Stimulated activated CD8-positive, alpha-beta memory T cell treated with anti-CD3 and anti-CD28 coated beads, Interleukin-7, amount 100 ng/mL, for 24 hours (primary cell): ENCODE measurements around the gene CFAP45.
"Not testable (repeated sequence)": the region's sequence is repeated elsewhere in the genome, so short reads cannot be mapped to it uniquely, and the experiment has no call there.

Experiments used
- DNase-seq: peaks from one replicate; pipeline ENCODE4 v3.0.0-alpha.2; 2020; ENCODE audit warnings: low read depth

Gene CFAP45

DNA sequence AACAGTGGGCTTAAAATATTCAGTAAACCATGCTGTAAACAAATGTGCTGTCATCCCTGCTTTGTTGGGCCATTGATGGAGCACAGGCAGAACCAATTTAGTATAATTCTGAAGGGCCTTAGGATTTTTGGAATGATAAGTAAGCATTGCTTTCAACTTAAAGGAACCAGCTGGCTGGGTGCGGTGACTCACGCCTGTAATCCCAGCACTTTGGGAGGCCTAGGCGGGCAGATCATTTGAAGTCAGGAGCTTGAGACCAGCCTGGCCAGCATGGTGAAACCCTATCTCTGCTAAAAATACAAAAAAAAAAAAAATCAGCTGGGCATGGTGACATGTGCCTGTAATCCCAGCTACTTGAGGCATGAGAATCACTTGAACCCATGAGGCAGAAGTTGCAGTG, 4.1 kb upstream of the CFAP45 start:
- DNase-seq = not testable (repeated sequence)

DNA sequence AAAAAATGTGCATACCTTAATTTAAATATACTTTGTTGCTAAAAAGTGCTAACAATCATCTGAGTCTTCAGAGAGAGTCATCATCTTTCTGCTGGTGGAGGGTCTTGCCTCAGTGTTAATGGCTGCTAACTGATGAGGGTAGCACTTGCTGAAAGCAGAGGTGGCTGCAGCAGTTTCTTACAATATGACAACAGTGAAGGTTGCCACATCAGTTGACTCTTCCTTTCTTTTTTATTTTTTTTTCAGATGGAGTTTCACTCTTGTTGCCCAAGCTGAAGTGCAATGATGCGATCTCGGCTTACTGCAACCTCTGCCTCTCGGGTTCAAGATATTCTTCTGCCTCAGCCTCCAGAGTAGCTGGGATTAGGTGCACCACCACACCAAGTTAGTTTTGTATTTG, 2.6 kb upstream of the CFAP45 start:
- no peak for DNase-seq

DNA sequence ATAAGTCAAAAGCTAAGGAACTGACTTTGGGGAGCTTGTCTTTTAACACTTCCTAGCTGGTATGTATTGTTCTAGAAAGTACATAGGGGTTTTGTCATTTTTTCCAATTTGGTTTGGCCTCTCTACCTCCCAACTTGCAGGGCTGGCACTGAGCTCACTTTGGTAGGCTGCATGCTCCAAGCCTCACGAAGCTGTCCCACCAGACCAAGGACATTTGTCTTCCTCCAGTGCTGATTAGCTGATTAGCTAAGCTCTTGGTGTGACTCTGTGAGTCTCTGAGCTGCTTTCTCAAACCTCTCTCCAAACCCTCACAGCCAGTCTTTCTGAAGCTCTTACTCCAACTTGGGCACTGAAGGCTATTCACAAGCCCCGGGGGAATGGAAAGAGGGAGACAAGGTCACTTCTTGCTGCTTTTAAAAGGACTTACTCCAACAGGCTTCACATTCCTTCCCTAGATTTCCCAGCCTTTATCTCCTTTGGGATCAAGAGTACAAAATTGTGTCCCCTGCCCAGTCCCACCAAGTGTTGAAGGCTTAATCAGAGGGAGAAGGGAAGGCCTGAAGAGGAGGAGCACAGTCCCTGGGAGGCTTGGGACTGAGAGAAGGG, 893 bp upstream of the CFAP45 start:
- DNase-seq = no peak

DNA sequence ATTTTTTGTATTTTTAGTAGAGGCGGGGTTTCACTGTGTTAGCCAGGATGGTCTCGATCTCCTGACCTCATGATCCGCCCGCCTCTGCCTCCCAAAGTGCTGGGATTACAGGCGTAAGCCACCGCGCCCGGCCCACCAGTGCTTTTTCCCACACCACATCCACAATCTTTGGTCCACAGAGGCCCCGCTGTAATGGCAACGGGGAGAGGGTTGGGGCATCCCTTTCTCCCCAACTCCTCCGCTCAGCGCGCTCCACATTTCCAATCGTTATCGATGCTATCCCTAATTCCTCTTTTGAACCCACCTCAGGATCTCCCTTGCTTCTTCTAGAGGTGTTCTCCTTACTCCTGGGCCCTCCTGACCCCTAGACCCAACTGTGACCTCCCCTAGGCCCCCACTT, 331 bp downstream of the CFAP45 start:
- not testable (repeated sequence) for DNase-seq

DNA sequence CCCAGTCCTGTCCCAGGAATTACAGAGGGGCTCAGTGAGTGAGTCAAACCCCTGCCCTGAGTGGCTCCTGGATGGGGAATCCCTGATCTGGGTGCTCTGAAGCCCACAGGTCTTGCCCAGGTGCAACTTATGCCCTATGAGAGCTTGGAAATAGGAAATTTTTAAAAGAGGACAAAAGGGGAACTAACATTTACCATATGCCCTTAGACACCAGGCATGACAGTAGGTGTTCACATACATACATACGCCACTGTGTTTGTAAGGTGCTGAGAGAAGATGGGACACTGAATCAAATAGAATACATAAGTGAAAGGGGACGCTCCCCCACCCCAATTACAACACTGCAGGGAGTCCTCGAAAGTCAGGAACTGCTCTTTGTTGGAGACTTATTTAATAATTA, 1.4 kb downstream of the CFAP45 start:
- no peak for DNase-seq

DNA sequence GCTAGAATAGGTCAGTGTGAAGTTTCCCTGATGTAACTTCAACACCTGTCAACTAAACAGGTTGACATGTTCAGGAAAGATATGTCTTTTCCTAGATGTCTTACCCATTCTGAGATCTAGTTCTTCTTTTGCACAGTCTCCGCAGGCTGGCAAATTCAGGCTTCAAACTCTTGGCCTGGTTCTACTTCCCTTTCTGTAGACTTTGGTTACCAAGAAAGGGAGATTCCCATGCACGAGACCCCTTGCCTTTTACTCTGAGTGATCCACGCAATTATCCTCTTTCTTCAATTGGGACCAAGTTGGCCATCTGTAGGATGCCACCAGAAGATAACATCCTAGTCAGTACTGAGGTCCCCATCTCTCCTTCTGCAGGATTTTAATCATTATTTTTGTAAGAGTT, 2.0 kb downstream of the CFAP45 start:
- DNase-seq = no peak

DNA sequence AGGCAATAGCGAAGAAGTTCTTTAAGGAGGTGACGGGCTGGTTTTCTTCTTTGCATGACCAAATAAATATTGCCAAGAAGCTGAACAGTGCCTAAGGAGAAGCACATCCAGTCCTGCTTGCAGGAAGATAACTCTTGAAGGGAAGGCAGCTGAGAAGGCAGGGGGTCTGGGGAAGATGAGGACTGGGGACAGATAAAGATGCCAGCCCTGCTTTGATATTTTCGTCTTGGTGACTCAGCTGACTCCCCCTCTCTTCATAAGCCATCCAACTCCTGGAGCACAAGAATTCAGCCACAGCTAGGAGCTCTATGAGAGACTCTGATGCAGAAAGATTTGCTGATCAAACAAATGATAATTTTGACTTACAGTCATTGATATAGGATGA, 3.4 kb downstream of the CFAP45 start:
- DNase-seq = no peak

DNA sequence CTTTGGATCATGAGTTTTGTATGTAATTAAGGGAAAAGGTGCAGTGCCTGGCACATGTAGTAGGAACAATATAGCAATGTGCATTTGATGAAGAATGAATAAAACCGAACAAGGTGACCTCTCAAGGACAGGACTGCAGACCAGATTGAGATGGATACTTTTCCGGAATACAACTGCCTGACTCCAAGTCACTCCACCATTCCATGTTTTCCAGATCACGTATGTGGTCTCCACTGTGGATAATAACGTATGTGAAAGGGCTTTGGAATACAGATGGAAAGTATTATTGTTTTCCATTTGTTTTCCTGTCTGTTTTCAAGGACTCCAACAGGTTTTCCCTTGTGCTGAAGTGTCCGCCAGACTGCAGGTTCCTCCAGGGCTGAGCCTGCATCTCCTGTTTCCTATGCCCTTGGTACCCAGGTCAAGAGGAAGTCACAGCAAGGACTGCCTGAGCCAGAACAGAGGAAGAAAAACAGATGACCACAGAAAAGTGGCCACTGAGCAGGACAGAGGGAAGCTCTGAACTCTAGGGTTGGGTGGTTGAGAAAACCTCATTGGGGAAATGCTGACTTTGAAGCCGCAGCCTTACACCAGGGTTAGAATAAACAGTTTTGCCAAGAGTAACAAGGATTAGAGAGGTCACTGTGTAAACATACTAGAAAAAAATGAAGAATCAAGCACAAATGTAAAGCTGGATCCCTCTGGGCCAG, 4.0 kb downstream of the CFAP45 start:
- DNase-seq = no peak

DNA sequence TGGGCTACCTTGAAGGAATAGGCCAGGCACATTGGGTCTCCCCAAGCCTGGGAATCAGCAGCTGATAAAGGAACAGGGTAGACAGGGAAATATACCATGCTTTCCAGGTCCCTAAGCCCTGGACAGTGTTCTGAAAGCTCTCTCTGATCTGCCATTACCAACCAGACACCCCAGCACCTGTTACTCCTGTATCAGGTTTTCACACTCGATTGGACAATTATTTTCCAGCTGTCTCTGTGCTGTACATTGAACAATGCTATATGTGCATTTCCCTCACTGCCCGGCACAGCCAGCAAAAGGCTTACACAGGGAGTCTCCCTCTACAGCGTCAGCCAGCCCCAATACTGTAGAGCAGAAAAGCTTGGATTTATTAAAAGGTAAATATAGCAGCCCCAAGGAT, 4.7 kb downstream of the CFAP45 start:
- no peak for DNase-seq

DNA sequence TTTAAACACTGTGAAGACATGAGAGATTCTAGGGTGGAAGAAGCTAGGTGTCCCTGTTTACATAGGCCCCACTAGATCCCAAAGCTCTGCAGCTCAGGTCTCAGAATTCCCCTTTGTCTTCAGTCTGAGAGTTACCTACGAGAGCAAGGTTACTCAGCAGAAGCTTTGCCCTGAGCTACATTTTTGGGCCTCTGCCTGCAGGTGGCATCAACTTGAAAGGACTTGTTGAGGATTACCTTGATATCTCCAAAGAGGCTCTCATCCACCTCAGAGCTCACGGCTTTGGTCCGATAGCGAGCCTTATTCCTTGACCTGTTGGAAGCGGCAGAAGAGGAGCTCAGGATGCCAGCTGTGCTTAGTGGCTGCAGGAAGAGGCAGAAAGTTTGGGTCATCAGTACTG, 7.0 kb downstream of the CFAP45 start:
- no peak for DNase-seq

DNA sequence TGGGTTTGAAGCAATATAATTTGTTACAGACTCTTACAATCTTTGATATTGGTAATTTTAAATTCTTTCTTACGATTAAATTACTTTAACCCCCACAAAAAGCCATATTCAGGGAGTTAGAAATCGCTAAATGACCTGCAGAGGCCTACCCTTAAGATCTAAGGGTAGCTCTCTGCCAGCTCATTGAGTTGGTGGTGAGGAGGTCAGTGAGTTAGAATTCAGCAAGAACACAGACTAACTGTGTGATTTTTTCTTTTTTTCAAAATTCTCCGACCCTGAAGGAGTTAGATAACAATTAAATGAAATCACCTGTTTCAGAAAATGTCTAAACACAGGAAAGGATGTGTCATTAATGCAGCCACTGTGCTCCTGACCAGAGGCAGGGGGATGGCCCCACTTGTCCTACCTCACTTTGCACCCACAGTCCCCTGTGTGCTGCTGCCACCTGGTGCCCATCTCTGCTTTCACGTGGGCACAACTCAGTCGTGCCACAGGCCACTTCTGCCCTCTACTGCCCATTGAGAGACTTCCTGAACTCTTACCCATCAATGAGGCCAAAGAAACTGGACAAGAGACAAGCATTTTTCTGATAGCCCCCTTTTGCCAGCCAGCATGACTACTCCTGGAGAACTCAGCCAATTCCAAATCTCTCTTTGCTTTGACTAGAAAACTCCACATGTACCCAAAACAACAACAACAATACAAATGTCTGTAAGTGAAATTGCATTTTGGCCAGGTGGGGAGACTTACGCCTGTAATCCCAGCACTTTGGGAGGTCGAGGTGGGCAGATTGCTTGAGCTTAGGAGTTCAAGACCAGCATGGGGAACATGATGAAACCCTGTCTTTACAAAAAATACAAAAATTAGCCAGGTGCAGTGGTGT, 8.4 kb downstream of the CFAP45 start:
- peak; percentile 55 for DNase-seq

DNA sequence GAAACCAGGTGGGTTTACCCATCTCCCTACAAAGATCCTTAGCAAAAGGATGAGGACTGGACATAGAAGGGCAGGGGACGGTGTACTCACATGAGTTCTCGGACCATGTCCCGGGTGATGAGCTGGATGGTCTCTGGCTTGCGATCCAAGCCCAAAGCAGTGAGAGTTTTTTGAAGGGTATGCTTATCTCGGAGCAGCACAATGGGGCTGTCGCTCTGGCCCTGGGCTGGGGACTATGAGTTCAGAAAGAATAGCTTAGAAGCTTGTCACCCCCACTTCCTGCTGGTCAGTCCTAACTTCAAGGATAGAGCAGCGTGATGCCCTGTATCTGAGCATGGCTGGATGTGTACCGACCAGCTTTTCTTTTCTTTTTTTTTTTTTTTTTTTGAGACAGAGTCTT, 9.6 kb downstream of the CFAP45 start:
- no peak for DNase-seq

DNA sequence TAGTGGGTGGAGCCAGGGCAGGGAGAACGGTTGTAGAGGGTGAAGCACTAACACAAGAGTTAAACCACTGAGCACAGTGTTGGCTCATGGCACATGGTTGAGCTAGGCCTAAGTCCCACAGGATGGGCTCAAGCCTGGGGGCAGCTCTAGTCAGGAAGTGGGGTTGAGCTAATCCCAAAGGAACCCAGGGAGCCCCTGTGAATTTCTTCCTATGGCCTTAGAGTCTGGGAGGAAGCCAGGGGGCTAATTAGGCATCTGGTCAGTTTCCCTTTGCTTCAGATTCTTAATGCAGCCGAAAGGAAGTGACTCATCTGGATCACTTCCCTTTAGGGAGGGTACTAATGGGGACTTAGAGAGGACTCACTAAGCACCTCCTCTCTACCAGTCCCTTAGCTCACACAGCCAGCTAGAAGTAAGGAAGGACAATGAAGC, 10.1 kb downstream of the CFAP45 start:
- DNase-seq = no peak

DNA sequence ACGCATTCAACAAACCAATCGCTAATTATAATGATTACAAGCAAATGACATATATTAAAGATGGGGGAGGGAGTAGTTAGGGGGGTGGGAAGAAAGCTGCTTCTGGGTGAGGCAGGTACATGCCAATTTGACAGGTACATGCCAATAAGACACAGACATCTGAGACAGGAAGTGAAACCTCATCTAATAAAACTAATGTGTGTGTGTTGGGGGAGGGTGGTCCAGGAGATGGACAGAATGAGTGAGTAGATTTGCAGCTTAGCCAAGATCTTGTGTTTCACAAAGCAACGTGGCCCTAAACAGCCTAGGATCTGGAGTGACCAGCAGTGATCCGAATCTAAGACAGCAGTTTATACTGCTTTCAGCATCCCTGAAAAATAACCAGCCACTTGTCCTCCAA, 10.8 kb downstream of the CFAP45 start:
- DNase-seq = no peak

DNA sequence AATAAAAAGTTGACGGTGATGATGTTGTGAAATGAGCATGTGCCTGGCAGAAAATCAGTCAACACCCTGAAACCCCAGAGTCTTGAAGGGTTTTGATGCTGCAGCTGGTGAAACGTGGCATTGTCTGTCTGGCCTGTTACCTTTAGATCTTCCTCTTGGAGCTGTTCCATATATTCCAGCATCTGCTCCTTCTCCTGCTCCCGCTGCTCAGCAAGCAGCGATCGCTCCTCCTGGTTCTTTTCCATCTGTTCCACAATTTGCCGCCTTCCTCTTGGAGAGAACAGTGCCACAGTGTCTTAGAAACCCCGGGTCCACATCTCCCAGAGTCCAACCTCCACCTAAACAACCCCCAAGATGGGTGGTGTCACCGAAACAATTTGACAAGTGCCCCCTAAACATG, 15.7 kb downstream of the CFAP45 start:
- no peak for DNase-seq

DNA sequence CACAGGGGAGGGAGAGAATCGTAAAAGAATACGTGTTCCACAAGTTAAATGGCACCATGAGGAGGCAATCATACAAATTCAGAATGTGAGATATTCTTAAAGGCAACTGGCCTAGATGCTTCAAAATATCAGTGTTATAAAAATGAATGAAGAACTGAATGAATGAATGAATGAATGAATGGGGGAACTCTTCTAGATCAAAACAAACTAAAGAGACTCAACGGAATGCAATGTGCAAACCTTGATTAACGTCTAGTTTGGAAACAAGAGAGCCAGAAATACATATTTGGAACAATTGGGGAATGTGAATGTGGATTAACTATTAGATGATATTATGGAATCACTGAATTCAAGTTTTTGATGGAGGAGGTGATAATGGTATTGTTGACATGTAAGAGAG, 16.8 kb downstream of the CFAP45 start:
- no peak for DNase-seq

DNA sequence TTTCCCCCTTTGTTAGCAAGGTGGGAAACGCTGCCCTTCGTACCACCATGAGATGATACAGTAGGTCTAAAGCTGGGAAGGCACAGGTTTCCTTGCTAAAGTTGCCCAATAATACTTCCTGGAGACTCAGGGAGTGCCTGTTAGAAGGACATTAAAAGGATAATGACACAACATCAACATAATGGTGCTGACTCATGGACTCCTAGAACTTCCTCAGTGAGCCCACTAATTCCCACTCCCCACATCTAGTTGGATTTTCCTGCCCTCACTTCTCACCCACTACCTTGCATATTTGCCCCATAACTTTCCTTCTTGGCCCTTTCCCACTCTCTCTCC, 17.5 kb downstream of the CFAP45 start:
- no peak for DNase-seq

DNA sequence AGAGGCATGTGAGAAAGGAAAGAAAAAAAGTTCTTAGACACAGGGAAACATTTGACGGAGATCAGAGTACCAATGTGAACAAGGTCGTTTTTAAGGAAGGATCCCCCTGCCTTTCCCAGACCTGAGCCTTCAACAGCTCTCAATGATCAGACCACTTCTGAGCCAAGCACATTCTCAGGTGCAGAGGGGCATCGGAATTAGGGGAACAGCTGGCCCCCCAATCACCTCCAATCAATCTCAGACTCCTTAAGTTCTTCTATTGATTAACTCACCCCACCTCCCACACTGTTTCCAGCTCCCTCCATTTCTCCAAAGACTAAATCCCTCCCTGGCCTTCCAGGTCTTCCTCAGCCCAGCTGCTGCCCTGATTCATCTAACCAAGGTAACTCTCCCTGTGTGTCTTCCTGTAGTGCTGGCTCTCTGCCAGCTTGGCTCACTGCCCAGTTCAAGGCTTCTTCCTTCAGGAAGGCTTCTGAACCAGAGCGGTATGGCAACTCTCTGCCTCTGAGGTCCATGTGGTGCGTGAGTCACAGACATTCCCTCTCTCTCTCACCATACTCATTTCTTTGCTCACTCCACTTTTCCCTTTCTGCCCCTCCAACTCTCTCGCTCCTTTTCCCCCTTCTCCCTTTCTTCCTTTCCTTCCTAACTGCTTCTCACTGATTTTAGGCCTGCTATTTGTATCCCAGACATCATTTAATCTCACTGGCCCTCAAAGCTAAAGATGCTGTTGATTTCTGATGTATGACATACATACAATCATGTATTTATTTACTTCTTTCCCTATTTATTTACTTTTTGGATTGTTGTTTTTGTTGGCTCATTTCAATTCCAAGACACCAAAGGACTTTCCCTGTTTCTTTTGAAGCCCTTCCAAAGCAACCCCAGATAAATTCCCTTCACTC, 18.1 kb downstream of the CFAP45 start:
- no peak for DNase-seq

DNA sequence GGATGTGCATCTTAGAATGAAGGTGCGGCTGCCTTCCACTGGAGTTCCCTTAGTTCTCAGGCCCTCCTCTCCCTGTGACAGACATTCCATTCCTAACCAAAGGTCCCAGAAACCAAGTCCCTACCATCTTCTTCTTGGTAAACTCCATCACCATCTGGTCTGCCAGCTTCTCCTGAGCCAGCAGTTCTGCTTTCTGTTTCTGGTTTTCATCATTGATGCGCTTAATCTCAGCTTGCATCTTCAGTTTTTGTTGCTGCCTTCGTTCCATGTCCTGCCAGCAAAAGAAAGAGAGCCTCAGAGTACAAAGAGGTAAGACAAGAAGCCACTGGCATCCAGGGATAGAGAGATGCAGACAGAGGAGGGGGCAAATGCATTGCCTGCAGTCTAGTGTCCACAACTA, 19.5 kb downstream of the CFAP45 start:
- no peak for DNase-seq

DNA sequence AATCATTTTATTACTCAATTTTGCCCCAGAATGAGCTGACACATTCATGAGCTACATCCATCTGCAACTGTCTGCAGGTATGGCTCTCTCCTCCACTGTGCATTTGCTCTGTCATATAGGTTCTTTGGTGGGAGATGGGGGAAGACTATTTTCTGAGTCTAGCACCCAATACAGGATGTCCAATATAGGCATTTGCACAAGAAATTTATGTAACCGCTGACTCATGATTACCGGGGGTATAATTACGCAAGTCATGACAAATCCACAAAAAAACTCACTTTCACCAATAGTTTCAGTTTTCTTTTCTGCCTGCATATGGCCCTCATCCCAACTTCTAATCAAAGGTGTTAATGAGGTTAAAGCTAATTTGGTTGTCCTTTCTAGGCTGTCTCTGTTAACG, 20.0 kb downstream of the CFAP45 start:
- DNase-seq = no peak

DNA sequence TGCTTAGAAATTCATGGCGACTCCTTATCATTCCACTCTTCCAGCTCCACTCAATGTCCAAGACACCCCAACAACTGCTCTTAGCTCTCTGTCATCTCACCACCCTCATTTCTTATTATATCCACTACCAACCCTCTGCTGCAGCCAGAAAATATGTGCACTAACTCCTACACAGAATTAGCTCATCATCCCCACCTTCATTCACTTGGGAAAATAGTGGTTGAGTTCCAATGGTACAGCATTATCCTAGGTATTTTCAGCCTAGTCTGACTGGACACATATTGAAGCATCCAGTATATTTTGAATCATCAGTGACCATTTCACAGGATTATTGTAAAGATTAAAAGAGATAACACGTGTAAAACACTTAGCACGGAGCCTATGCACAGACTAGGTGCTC, 20.8 kb downstream of the CFAP45 start:
- no peak for DNase-seq

DNA sequence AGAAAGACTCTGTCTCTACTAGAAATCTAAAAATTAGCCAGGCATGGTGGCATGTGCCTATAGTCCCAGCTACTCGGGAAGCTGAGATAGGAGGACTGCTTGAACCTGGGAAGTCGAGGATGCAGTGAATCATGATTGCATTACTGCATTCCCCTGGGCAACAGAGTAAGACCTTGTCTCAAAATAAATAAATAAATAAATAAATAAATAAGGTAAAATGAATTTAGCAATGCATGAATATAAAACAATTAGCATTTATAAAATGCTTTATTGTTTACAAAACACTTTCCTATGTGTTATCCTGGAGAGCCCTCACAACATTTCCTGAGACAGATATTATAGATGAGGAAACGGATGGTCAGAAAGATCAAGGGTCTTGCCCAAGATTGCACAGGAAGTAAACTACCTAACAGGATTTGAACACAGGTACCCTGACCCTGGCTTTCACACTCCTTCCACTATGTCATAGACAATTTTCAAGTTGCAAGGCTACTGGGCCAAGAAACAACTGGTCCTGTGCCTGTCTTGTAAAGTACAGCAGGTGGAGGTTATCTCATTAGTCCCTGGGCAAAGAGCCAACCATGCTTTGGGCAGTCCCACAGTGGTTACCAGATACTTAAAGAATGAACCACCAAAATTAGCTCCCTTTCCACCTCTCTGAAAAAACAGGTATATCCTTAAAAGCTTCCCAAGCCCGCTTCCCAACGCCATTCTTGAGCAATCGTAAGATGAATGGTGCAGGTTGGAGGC, 22.1 kb downstream of the CFAP45 start:
- no peak for DNase-seq
